ENCODE results near the gene SCN4A.
"Not testable (repeated sequence)": the region's sequence is repeated elsewhere in the genome, so short reads cannot be mapped to it uniquely, and the experiment has no call there.

The SCN4A gene

GRCh38 chr17:63987221-63988126, 14.8 kb upstream of the SCN4A start:
- Histone ChIP-seq H3K4me3 (ENCODE audit: low read length) (no peak overlapping the region), H3K4me1 (ENCODE audit: control insufficient read depth, insufficient read depth, low read length) (no peaks in the 10 kb centered on the region), H3K27me3 (ENCODE audit: control insufficient read depth, insufficient read depth, low read length) (peaks cover 7% of the 10 kb centered on the region), H3K9ac (ENCODE audit: low read length) (no peak overlapping the region), H3K27ac (ENCODE audit: low read depth, low read length) (no peak overlapping the region), H3K36me3 (ENCODE audit: control insufficient read depth, insufficient read depth, low read length) (no peaks in the 10 kb centered on the region)

GRCh38 chr17:63986821-63987220, 14.1 kb upstream of the SCN4A start:
- Histone ChIP-seq H3K9ac (ENCODE audit: low read length) (no peak overlapping the region), H3K27ac (ENCODE audit: low read depth, low read length) (no peak overlapping the region), H3K4me1 (ENCODE audit: control insufficient read depth, insufficient read depth, low read length) (no peaks in the 10 kb centered on the region), H3K27me3 (ENCODE audit: control insufficient read depth, insufficient read depth, low read length) (peaks cover 7% of the 10 kb centered on the region), H3K36me3 (ENCODE audit: control insufficient read depth, insufficient read depth, low read length) (no peaks in the 10 kb centered on the region), H3K4me3 (ENCODE audit: low read length) (no peak overlapping the region)

- Histone ChIP-seq H3K9ac (ENCODE audit: low read length) (no peak overlapping the region), H3K27ac (ENCODE audit: low read depth, low read length) (no peak overlapping the region), H3K27me3 (ENCODE audit: control insufficient read depth, insufficient read depth, low read length) (peaks cover 4% of the 10 kb centered on the region), H3K4me3 (ENCODE audit: low read length) (no peak overlapping the region), H3K36me3 (ENCODE audit: control insufficient read depth, insufficient read depth, low read length) (no peaks in the 10 kb centered on the region), H3K4me1 (ENCODE audit: control insufficient read depth, insufficient read depth, low read length) (no peaks in the 10 kb centered on the region)
Measured at GRCh38 chr17:63985387-63986140, 12.8 kb upstream of the SCN4A start.

GRCh38 chr17:63984651-63985386, 12.1 kb upstream of the SCN4A start:
- Histone ChIP-seq H3K36me3 (ENCODE audit: control insufficient read depth, insufficient read depth, low read length) (no peaks in the 10 kb centered on the region), H3K27me3 (ENCODE audit: control insufficient read depth, insufficient read depth, low read length) (no peaks in the 10 kb centered on the region), H3K9ac (ENCODE audit: low read length) (no peak overlapping the region), H3K27ac (ENCODE audit: low read depth, low read length) (no peak overlapping the region), H3K4me3 (ENCODE audit: low read length) (no peak overlapping the region), H3K4me1 (ENCODE audit: control insufficient read depth, insufficient read depth, low read length) (no peaks in the 10 kb centered on the region)

GRCh38 chr17:63984236-63984635, 11.5 kb upstream of the SCN4A start:
- Histone ChIP-seq H3K27me3 (ENCODE audit: control insufficient read depth, insufficient read depth, low read length) (no peaks in the 10 kb centered on the region), H3K4me1 (ENCODE audit: control insufficient read depth, insufficient read depth, low read length) (no peaks in the 10 kb centered on the region), H3K36me3 (ENCODE audit: control insufficient read depth, insufficient read depth, low read length) (no peaks in the 10 kb centered on the region), H3K9ac (ENCODE audit: low read length) (no peak overlapping the region), H3K4me3 (ENCODE audit: low read length) (no peak overlapping the region), H3K27ac (ENCODE audit: low read depth, low read length) (no peak overlapping the region)

GRCh38 chr17:63983320-63983719, 10.6 kb upstream of the SCN4A start:
- Histone ChIP-seq H3K4me1 (ENCODE audit: control insufficient read depth, insufficient read depth, low read length) (no peaks in the 10 kb centered on the region), H3K9ac (ENCODE audit: low read length) (no peak overlapping the region), H3K27me3 (ENCODE audit: control insufficient read depth, insufficient read depth, low read length) (no peaks in the 10 kb centered on the region), H3K4me3 (ENCODE audit: low read length) (no peak overlapping the region), H3K27ac (ENCODE audit: low read depth, low read length) (no peak overlapping the region), H3K36me3 (ENCODE audit: control insufficient read depth, insufficient read depth, low read length) (no peaks in the 10 kb centered on the region)

- not testable (repeated sequence) for H3K4me1 ChIP-seq (ENCODE audit: control insufficient read depth, insufficient read depth, low read length); H3K9ac ChIP-seq (ENCODE audit: low read length); H3K27ac ChIP-seq (ENCODE audit: low read depth, low read length); H3K27me3 ChIP-seq (ENCODE audit: control insufficient read depth, insufficient read depth, low read length); H3K36me3 ChIP-seq (ENCODE audit: control insufficient read depth, insufficient read depth, low read length); H3K4me3 ChIP-seq (ENCODE audit: low read length)
Measured at GRCh38 chr17:63982641-63983040, 9.9 kb upstream of the SCN4A start.

GRCh38 chr17:63978272-63979200, 5.8 kb upstream of the SCN4A start:
- Histone ChIP-seq H3K4me3 (ENCODE audit: low read length) (no peak overlapping the region), H3K27ac (ENCODE audit: low read depth, low read length) (no peak overlapping the region), H3K9ac (ENCODE audit: low read length) (no peak overlapping the region), H3K27me3 (ENCODE audit: control insufficient read depth, insufficient read depth, low read length) (no peaks in the 10 kb centered on the region), H3K36me3 (ENCODE audit: control insufficient read depth, insufficient read depth, low read length) (no peaks in the 10 kb centered on the region), H3K4me1 (ENCODE audit: control insufficient read depth, insufficient read depth, low read length) (no peaks in the 10 kb centered on the region)

- no peaks in the 10 kb centered on the region for H3K4me1 ChIP-seq (ENCODE audit: control insufficient read depth, insufficient read depth, low read length)
- no peak overlapping the region for H3K27ac ChIP-seq (ENCODE audit: low read depth, low read length)
- no peak overlapping the region for H3K9ac ChIP-seq (ENCODE audit: low read length)
- H3K4me3 ChIP-seq (ENCODE audit: low read length) = no peak overlapping the region
- no peaks in the 10 kb centered on the region for H3K36me3 ChIP-seq (ENCODE audit: control insufficient read depth, insufficient read depth, low read length)
- H3K27me3 ChIP-seq (ENCODE audit: control insufficient read depth, insufficient read depth, low read length) = no peaks in the 10 kb centered on the region
Measured at GRCh38 chr17:63976702-63977101, 4.0 kb upstream of the SCN4A start.

- no peaks in the 10 kb centered on the region for H3K36me3 ChIP-seq (ENCODE audit: control insufficient read depth, insufficient read depth, low read length)
- H3K27ac ChIP-seq (ENCODE audit: low read depth, low read length) = no peak overlapping the region
- no peak overlapping the region for H3K9ac ChIP-seq (ENCODE audit: low read length)
- H3K4me3 ChIP-seq (ENCODE audit: low read length) = no peak overlapping the region
- no peaks in the 10 kb centered on the region for H3K27me3 ChIP-seq (ENCODE audit: control insufficient read depth, insufficient read depth, low read length)
- H3K4me1 ChIP-seq (ENCODE audit: control insufficient read depth, insufficient read depth, low read length) = no peaks in the 10 kb centered on the region
Measured at GRCh38 chr17:63975541-63976092, 2.9 kb upstream of the SCN4A start.

- no peaks in the 10 kb centered on the region for H3K4me1 ChIP-seq (ENCODE audit: control insufficient read depth, insufficient read depth, low read length)
- no peak overlapping the region for H3K9ac ChIP-seq (ENCODE audit: low read length)
- no peaks in the 10 kb centered on the region for H3K36me3 ChIP-seq (ENCODE audit: control insufficient read depth, insufficient read depth, low read length)
- no peak overlapping the region for H3K4me3 ChIP-seq (ENCODE audit: low read length)
- H3K27ac ChIP-seq (ENCODE audit: low read depth, low read length) = no peak overlapping the region
- no peaks in the 10 kb centered on the region for H3K27me3 ChIP-seq (ENCODE audit: control insufficient read depth, insufficient read depth, low read length)
Measured at GRCh38 chr17:63974594-63975192, 2.0 kb upstream of the SCN4A start.

Measured in rectal smooth muscle tissue (tissue), 1 donor.